Hematopoietic multipotent progenitor cell treated with erythropoietin and hydrocortisone succinate and interleukin-3 and kit ligand, for 6 days (in vitro differentiated cells): ENCODE data around the gene EEF1AKMT4.

Experiments
- DNase-seq: peaks from one replicate; pipeline ENCODE4 v3.0.0-alpha.2; 2015

Gene EEF1AKMT4

GRCh38 chr3:184305577-184305976, 56.1 kb downstream of the EEF1AKMT4 start:
- peak; percentile 65 for DNase-seq

- peak; percentile 86 for DNase-seq
These were observed 57.0 kb downstream of the EEF1AKMT4 start for GRCh38 chr3:184306341-184306972.

- DNase-seq: no peak
These were observed 58.4 kb downstream of the EEF1AKMT4 start for GRCh38 chr3:184307915-184308314.
